Muscle layer of duodenum (tissue), 2 donors: Measurements from ENCODE around the gene STPG3.
A peak's percentile ranks its signal among the peaks of the same experiment; 100 is the strongest.

ENCODE experiments used
- H3K27ac ChIP-seq: one replicate; pipeline ENCODE4 v1.7.0; 2013; ENCODE audit warnings: mild to moderate bottlenecking, low read length
- H3K27me3 ChIP-seq: one replicate; pipeline ENCODE4 v1.7.0; 2013; ENCODE audit warnings: low read depth, mild to moderate bottlenecking, control low read depth, low read length
- H3K36me3 ChIP-seq, 2 donors: one replicate each; pipeline ENCODE4 v1.7.0; 2013; ENCODE audit warnings: low read length in 2 of 2, control low read depth in 1 of 2, mild to moderate bottlenecking in 1 of 2; ENCODE audit not compliant: insufficient read depth in 2 of 2, control insufficient read depth in 1 of 2
- H3K4me1 ChIP-seq, 2 donors: one replicate each; pipeline ENCODE4 v1.7.0; 2013; ENCODE audit warnings: low read length in 2 of 2, mild to moderate bottlenecking in 2 of 2, control low read depth in 1 of 2, moderate library complexity in 1 of 2; ENCODE audit not compliant: insufficient read depth in 2 of 2, control insufficient read depth in 1 of 2
- H3K4me3 ChIP-seq, 2 donors: one replicate each; pipeline ENCODE4 v1.7.0; 2013; ENCODE audit warnings: low read length in 2 of 2, low read depth in 1 of 2, mild to moderate bottlenecking in 1 of 2
- H3K9me3 ChIP-seq, 2 donors: one replicate each; pipeline ENCODE4 v1.7.0; 2013; ENCODE audit warnings: low read length in 2 of 2, control low read depth in 1 of 2, mild to moderate bottlenecking in 1 of 2; ENCODE audit not compliant: control insufficient read depth in 1 of 2
- donor health status: healthy.

Gene STPG3

GRCh38 chr9:137216188-137216965, 34.7 kb upstream of the STPG3 start:
- no peaks in the 10 kb centered on the region for H3K9me3 ChIP-seq
- no peak overlapping the region for H3K27ac ChIP-seq
- peaks cover 0 to under 1% of the 10 kb centered on the region in 2 donors for H3K4me1 ChIP-seq
- H3K36me3 ChIP-seq, result peaks cover 0 to 8% of the 10 kb centered on the region in 2 donors
- no peak overlapping the region for H3K4me3 ChIP-seq
- no peaks in the 10 kb centered on the region for H3K27me3 ChIP-seq

- Histone ChIP-seq H3K4me3 (peak overlapping the region; percentile 11), H3K4me1 (peaks cover 0 to 7% of the 10 kb centered on the region in 2 donors), H3K27me3 (no peaks in the 10 kb centered on the region), H3K27ac (no peak overlapping the region), H3K36me3 (peaks cover 0 to 8% of the 10 kb centered on the region in 2 donors), H3K9me3 (no peaks in the 10 kb centered on the region)
These were observed 33.5 kb upstream of the STPG3 start for GRCh38 chr9:137217276-137218211.

GRCh38 chr9:137218212-137218753, 32.8 kb upstream of the STPG3 start:
- H3K27me3 ChIP-seq, result no peaks in the 10 kb centered on the region
- H3K9me3 ChIP-seq, result no peaks in the 10 kb centered on the region
- no peak overlapping the region for H3K27ac ChIP-seq
- peaks cover 0 to 12% of the 10 kb centered on the region in 2 donors for H3K4me1 ChIP-seq
- no peak overlapping the region for H3K4me3 ChIP-seq
- peaks cover 0 to 8% of the 10 kb centered on the region in 2 donors for H3K36me3 ChIP-seq

- Histone ChIP-seq H3K27me3 (no peaks in the 10 kb centered on the region), H3K36me3 (peaks cover 0 to 8% of the 10 kb centered on the region in 2 donors), H3K27ac (no peak overlapping the region), H3K4me1 (peaks cover 0 to 14% of the 10 kb centered on the region in 2 donors), H3K9me3 (no peaks in the 10 kb centered on the region), H3K4me3 (no peak overlapping the region)
These were observed 32.3 kb upstream of the STPG3 start for GRCh38 chr9:137218754-137219271.

- Histone ChIP-seq H3K27me3 (no peaks in the 10 kb centered on the region), H3K4me1 (peaks cover 0 to 19% of the 10 kb centered on the region in 2 donors), H3K4me3 (no peak overlapping the region), H3K9me3 (no peaks in the 10 kb centered on the region), H3K27ac (no peak overlapping the region), H3K36me3 (peaks cover 0 to 5% of the 10 kb centered on the region in 2 donors)
These were observed 31.2 kb upstream of the STPG3 start for GRCh38 chr9:137219757-137220316.

- Histone ChIP-seq H3K4me1 (peaks cover 0 to 19% of the 10 kb centered on the region in 2 donors), H3K36me3 (no peaks in the 10 kb centered on the region), H3K9me3 (no peaks in the 10 kb centered on the region), H3K27ac (no peak overlapping the region), H3K27me3 (no peaks in the 10 kb centered on the region), H3K4me3 (no peak overlapping the region)
These were observed 30.6 kb upstream of the STPG3 start for GRCh38 chr9:137220317-137221094.

GRCh38 chr9:137221095-137221505, 30.0 kb upstream of the STPG3 start:
- no peaks in the 10 kb centered on the region for H3K36me3 ChIP-seq
- no peaks in the 10 kb centered on the region for H3K9me3 ChIP-seq
- H3K27ac ChIP-seq, result no peak overlapping the region
- H3K4me1 ChIP-seq, result peaks cover 0 to 19% of the 10 kb centered on the region in 2 donors
- H3K27me3 ChIP-seq, result no peaks in the 10 kb centered on the region
- H3K4me3 ChIP-seq, result no peak overlapping the region

GRCh38 chr9:137221506-137222111, 29.5 kb upstream of the STPG3 start:
- H3K36me3 ChIP-seq, result no peaks in the 10 kb centered on the region
- no peaks in the 10 kb centered on the region for H3K9me3 ChIP-seq
- H3K27me3 ChIP-seq, result no peaks in the 10 kb centered on the region
- no peak overlapping the region for H3K27ac ChIP-seq
- H3K4me3 ChIP-seq, result peak overlapping the region in 1 of 2 donors; percentile 44
- H3K4me1 ChIP-seq, result peaks cover 0 to 19% of the 10 kb centered on the region in 2 donors

GRCh38 chr9:137222190-137223077, 28.7 kb upstream of the STPG3 start, which contains the start of gene RNF208:
RNF208 (minus strand) TSS chr9:137222240; CDS start chr9:137221212, 1,028 bp downstream.
- Histone ChIP-seq H3K4me1 (peaks cover 0 to 19% of the 10 kb centered on the region in 2 donors), H3K27ac (peak within 1 kb of the TSS; percentile 45), H3K27me3 (no peaks in the 10 kb centered on the region), H3K36me3 (no peaks in the 10 kb centered on the region), H3K9me3 (no peaks in the 10 kb centered on the region), H3K4me3 (peak within 1 kb of the TSS; percentile 67 to 86)
